GM21619 (cell line): ENCODE data around the gene RAB5A.
A peak's percentile ranks its signal among the peaks of the same experiment; 100 is the strongest.
"Not testable (repeated sequence)": the region's sequence is repeated elsewhere in the genome, so short reads cannot be mapped to it uniquely, and the experiment has no call there.

Experiments
- ATAC-seq: cut with Tn5 transposase; IDR thresholded peaks from one replicate; pipeline ENCODE4 v1.9.1; 2021; ENCODE audit not compliant: unreplicated experiment

Gene RAB5A

DNA sequence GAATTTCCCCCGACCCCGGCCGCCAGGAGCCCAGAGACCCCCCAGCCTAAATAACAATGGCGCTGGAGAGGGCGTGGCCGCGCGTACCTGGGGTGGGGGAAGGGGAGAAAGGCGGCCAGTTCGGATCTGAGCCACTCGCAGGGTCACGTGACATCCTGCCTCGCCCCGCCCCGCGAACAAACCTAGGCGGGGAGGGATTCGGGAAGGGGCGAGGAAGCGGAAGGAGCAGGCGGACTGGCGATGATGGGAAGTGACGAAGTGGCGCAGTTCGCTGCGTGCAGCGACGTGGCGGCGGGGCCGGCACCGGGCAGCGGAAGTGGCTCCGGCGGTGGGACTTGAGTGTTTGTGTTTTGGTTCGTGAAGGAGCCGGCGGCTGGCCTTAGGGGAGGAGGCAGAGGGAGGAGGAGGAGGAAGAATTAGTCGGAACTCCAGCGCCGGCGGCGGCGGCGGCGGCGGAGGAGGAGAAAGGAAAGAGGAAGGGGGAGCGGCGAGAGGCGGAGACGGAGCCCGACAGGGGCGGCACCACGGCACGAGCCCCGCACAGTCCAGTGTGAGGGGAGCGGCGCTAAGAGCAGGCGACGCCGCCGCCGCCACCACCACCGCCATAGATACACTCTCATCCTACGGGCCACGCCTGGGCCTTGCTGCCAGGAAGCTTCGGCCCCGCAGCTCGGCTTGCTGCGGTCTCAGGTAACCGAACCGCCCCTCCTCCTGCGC, at the start of gene RAB5A:
RAB5A (plus strand) TSS at position 266 of the 717 bp plus-strand sequence. CDS start 3,802 bp downstream, outside the sequence.
- peak; percentile 97 for ATAC-seq

GRCh38 chr3:19898721-19899120, 48.2 kb upstream of the RAB5A start:
- no peak for ATAC-seq

DNA sequence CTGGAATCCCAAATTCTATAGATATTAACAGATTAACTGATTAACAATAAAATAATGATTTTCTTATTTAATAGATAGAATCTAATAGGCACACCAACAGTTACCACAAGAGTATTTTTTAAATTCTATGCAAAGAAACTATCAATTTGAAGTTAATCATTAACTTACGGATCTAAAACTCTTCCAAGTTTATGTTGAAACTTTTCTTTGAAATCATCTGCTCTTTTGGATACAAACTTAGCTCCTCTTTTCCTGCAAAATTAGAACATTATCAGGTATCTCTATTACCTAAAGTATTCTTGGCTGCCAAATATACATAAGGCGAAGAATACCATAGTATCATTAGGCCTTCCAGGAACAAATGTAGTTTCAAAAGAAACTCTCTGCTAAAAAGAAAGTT, 47.6 kb upstream of the RAB5A start:
- ATAC-seq, result no peak

- not testable (repeated sequence) for ATAC-seq
Observed at GRCh38 chr3:19899833-19900232, 47.1 kb upstream of the RAB5A start.

DNA sequence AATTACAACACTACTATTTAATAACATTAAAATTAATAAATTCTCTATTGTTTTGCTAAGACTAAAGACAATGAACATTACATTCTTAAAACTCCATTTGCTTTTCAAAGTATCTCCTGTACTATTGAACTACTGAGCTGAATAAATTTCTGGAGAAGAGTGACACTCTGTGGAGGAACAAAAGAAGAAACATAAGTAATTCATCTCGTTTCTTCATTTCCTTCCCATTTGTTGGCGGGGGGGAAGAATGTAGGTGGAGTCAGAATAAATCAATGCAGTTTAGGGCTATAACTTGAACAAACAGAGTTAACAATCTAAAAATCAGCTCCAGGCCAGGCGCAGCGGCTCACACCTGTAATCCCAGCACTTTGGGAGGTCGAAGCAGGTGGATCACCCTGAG, 45.6 kb upstream of the RAB5A start:
- ATAC-seq, result no peak

DNA sequence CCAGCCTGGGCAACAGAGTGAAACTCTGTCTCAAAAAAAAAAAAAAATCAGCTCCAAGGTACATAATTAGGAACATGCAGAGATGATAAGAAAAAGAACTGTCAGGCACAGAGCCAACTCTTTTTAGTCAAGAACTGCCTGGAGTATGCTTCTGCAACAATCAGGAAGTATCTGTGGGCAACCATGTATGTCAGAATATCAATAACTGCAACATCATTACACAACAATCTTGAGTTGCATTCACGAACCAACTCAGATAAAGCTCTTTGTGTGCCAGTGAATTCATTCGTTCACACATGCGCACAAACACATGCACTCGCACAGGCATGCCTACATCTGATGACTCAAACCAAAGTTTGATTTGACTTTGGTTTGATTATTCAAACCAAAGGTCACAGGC, 45.0 kb upstream of the RAB5A start:
- ATAC-seq, result no peak

DNA sequence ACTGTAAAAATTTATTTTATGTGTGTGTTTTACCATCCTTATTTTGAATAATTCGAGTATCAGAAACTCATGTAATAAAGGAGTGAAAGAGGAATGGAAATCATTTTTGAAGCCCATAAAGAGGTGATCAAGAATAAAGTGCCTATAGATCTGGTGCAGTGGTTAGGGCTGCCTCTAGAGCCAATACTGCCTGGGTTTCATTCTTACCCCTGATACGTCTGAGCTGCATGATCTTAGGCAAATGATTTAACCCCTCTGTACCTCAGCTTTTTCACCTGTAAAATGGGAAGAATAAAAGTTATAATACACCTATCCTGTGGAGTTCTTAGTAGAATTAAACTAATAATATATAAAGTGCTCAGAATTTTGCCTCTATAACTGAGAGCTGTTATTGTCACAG, 43.2 kb upstream of the RAB5A start:
- ATAC-seq, result no peak

- no peak for ATAC-seq
Observed at GRCh38 chr3:19907523-19907922, 39.4 kb upstream of the RAB5A start.

- ATAC-seq, result no peak
Observed at GRCh38 chr3:19911452-19911851, 35.4 kb upstream of the RAB5A start.

GRCh38 chr3:19917167-19917566, 29.7 kb upstream of the RAB5A start:
- ATAC-seq, result no peak

GRCh38 chr3:19920401-19921080, 26.4 kb upstream of the RAB5A start:
- ATAC-seq, result no peak

DNA sequence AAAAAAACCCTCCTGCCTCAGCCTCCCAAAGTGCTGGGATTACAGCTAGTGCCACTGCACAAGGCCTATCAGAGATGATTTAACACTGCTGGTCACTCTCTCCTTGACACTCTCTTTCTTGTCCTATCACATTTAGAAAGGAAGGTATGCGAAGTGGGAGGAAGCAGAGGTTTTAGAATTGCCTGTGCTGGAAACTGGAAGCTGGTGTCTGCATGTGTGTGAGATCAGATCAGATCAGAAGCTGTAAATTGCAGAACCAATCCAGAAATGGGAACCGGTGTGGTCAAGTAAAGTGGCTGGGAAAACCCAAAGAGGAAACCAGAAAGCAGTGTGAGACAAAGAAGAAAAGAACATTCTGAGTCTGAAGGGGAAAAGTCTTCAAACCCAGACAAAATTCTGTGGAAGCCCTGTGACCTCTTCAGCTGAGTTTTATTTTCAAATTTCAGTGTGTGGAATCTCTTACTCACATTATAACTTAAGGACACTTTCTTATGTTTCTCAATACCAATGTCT, 15.7 kb upstream of the RAB5A start:
- peak; percentile 87 for ATAC-seq

DNA sequence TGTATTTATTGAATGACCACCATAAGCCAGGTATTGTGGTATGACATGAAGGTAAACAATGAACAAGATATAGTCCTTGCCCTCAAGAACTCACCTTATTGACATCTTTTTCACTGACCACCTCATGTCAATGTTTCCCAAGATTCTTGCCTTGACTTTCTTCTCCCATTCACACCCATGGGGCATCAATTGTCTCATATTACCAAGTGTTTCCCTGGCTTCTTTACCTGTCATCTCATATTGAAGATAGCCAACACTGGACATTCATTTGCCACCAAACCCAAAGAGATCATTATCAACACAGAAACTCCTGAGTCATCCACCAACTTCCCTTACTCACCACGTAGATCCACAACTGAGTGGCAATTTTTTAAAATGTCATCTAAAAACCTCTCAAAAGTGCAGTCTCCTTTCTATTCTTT, 15.1 kb upstream of the RAB5A start:
- ATAC-seq, result peak; percentile 32

- no peak for ATAC-seq
Observed at GRCh38 chr3:19932422-19932821, 14.5 kb upstream of the RAB5A start.

DNA sequence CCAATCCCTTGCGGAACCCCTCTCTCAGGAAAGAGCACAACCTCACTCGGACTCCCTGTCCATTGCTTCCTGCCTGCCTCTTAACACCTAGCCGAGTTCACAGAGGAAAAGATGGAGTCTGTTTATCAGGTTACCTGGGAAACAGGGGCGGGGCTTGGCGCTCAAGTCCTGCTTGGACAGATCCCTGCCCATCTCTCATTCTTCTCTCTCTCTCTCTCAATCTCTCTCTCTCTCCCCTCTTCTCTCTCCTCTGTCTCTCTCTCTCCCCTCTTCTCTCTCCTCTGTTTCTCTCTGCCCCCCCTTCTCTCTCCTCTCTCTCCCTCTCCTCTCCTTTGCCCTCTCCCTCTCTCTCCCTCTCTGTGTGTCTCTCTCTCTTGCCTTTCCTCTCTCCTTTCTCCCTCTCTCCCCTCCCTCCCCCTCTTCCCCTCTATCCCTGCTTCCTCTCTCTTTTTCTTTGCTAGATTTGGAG, 12.8 kb upstream of the RAB5A start, which contains the start of gene EFHB:
EFHB (minus strand) TSS at position 120 of the 469 bp plus-strand sequence. CDS start 199 bp downstream, outside the sequence.
- ATAC-seq, result no peak

DNA sequence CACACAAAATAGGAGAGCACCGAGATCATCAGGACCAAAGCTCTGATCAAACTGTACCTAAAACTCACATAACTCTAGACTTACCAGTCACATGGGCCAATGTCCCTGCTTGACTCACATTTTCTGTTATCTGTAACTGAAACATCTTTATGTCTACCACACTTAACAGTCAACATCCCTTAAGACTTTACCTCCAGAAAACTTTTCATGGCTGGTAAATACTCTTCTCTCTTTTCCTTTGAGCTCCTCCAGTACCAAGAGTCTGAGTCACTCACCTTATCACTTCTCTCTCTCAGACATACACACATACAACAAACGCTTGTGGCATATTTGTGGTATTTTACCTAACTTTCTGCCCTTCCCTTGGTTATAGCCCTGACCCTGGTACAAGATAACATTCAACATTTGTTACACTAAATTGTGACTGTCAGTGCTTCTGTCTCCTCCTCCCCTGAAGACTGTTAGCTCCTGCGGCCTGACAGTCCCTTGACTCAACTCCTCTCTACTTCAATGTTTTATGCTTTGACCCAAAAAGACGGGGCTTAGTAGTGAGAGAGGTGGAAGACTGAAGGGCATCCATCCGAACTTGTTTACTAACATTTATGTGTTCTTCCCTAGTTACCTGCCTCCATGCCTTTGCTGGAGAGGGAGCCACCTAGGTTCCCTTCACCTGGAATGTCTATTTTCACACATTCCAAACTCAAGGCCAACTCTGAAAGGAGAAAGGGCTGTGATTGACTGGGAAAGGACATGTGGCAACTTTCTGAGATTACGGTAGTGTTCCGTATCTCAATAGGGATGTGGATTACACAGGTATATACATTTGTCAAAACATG, 9.2 kb upstream of the RAB5A start:
- no peak for ATAC-seq

- ATAC-seq, result no peak
Observed at GRCh38 chr3:19938295-19938627, 8.6 kb upstream of the RAB5A start.

GRCh38 chr3:19940643-19941042, 6.3 kb upstream of the RAB5A start:
- ATAC-seq, result no peak

- no peak for ATAC-seq
Observed at GRCh38 chr3:19945534-19945933, 1.4 kb upstream of the RAB5A start.

- ATAC-seq, result peak; percentile 3
Observed at GRCh38 chr3:19945969-19946831, 697 bp upstream of the RAB5A start.
